SK-N-SH treated with all-trans-retinoic acid at 6 μM for 48 hours (cell line): ENCODE measurements around the gene P2RX5.

Experiments used
- ATAC-seq: fragments of 200-7000 bp; cut with Tn5 transposase; 3 replicates; pipeline ENCODE4 v1.9.1; 2020; ENCODE audit warnings: mild to moderate bottlenecking, moderate library complexity
- ARNTL ChIP-seq: fragments of 450-650 bp; formaldehyde crosslinking; IDR thresholded peaks from 2 replicates; pipeline ENCODE4 v1.5.0; 2020; ENCODE audit warnings: low read depth, mild to moderate bottlenecking, moderate library complexity, borderline replicate concordance
- BACH2 ChIP-seq: fragments of 250-450 bp; sonication (Bioruptor Pico); IDR thresholded peaks from 2 replicates; pipeline ENCODE4 v1.9.0; 2021; ENCODE audit warnings: mild to moderate bottlenecking, borderline replicate concordance
- CSDC2 ChIP-seq: fragments of 250-450 bp; sonication (Bioruptor Pico); IDR thresholded peaks from 2 replicates; pipeline ENCODE4 v1.5.0; 2020; ENCODE audit warnings: mild to moderate bottlenecking, moderate library complexity
- ESRRG ChIP-seq: fragments of 250-450 bp; sonication (Bioruptor Pico); IDR thresholded peaks from 2 replicates; pipeline ENCODE4 v1.6.1; 2021; ENCODE audit warnings: mild to moderate bottlenecking
- GLIS3 ChIP-seq: fragments of 250-450 bp; sonication (Bioruptor Pico); IDR thresholded peaks from 2 replicates; pipeline ENCODE4 v1.5.0; 2020; ENCODE audit warnings: mild to moderate bottlenecking, moderate library complexity
- POU6F1 ChIP-seq: fragments of 250-450 bp; sonication (Bioruptor Pico); IDR thresholded peaks from 2 replicates; pipeline ENCODE4 v1.8.0; 2021; ENCODE audit warnings: low read depth, mild to moderate bottlenecking, moderate library complexity, borderline replicate concordance
- PPARA ChIP-seq: fragments of 250-450 bp; sonication (Bioruptor Pico); IDR thresholded peaks from 2 replicates; pipeline ENCODE4 v1.5.0; 2020; ENCODE audit warnings: mild to moderate bottlenecking, borderline replicate concordance
- RARB ChIP-seq: fragments of 250-450 bp; sonication (Bioruptor Pico); IDR thresholded peaks from 2 replicates; pipeline ENCODE4 v1.8.0; 2021; ENCODE audit warnings: mild to moderate bottlenecking, moderate library complexity
- SNAI2 ChIP-seq: fragments of 250-450 bp; sonication (Bioruptor Pico); IDR thresholded peaks from 2 replicates; pipeline ENCODE4 v1.5.0; 2020; ENCODE audit warnings: mild to moderate bottlenecking, moderate library complexity
- TCF4 ChIP-seq: fragments of 250-450 bp; sonication (Bioruptor Pico); IDR thresholded peaks from 2 replicates; pipeline ENCODE4 v1.8.0; 2021; ENCODE audit warnings: mild to moderate bottlenecking, moderate library complexity, borderline replicate concordance
- TOX ChIP-seq: fragments of 250-450 bp; sonication (Bioruptor Pico); IDR thresholded peaks from 2 replicates; pipeline ENCODE4 v1.8.0; 2021; ENCODE audit warnings: mild to moderate bottlenecking, moderate library complexity, borderline replicate concordance
- ZFP3 ChIP-seq: fragments of 250-450 bp; sonication (Bioruptor Pico); IDR thresholded peaks from 2 replicates; pipeline ENCODE4 v1.5.0; 2020; ENCODE audit warnings: mild to moderate bottlenecking, moderate library complexity
- ZNF565 ChIP-seq: fragments of 450-650 bp; formaldehyde crosslinking; conservative IDR thresholded peaks from 2 replicates; pipeline ENCODE4 v1.5.0; 2020; ENCODE audit warnings: low read depth, mild to moderate bottlenecking, moderate library complexity
- ZNF70 ChIP-seq: fragments of 450-650 bp; formaldehyde crosslinking; IDR thresholded peaks from 2 replicates; pipeline ENCODE4 v1.5.0; 2020; ENCODE audit warnings: mild to moderate bottlenecking, moderate library complexity
- ZNF8 ChIP-seq: fragments of 450-650 bp; formaldehyde crosslinking; IDR thresholded peaks from 2 replicates; pipeline ENCODE4 v1.5.0; 2020; ENCODE audit warnings: mild to moderate bottlenecking, moderate library complexity
- TF ChIP-seq, protein P1 (sequence below): fragments of 250-450 bp; sonication (Bioruptor Pico); IDR thresholded peaks from 2 replicates; pipeline ENCODE4 v1.5.0; 2020; ENCODE audit warnings: mild to moderate bottlenecking, moderate library complexity
- TF ChIP-seq, protein P2 (sequence below): fragments of 250-450 bp; sonication (Bioruptor Pico); IDR thresholded peaks from 2 replicates; pipeline ENCODE4 v1.8.0; 2020; ENCODE audit warnings: mild to moderate bottlenecking, moderate library complexity, borderline replicate concordance
- TF ChIP-seq, protein P3 (sequence below): fragments of 250-450 bp; sonication (Bioruptor Pico); IDR thresholded peaks from 2 replicates; pipeline ENCODE4 v1.5.1; 2021; ENCODE audit warnings: mild to moderate bottlenecking, moderate library complexity

The P2RX5 gene

GRCh38 chr17:3681057-3681456 is 14.9 kb downstream of the P2RX5 start (continued):
- TF ChIP-seq, protein P1, sequence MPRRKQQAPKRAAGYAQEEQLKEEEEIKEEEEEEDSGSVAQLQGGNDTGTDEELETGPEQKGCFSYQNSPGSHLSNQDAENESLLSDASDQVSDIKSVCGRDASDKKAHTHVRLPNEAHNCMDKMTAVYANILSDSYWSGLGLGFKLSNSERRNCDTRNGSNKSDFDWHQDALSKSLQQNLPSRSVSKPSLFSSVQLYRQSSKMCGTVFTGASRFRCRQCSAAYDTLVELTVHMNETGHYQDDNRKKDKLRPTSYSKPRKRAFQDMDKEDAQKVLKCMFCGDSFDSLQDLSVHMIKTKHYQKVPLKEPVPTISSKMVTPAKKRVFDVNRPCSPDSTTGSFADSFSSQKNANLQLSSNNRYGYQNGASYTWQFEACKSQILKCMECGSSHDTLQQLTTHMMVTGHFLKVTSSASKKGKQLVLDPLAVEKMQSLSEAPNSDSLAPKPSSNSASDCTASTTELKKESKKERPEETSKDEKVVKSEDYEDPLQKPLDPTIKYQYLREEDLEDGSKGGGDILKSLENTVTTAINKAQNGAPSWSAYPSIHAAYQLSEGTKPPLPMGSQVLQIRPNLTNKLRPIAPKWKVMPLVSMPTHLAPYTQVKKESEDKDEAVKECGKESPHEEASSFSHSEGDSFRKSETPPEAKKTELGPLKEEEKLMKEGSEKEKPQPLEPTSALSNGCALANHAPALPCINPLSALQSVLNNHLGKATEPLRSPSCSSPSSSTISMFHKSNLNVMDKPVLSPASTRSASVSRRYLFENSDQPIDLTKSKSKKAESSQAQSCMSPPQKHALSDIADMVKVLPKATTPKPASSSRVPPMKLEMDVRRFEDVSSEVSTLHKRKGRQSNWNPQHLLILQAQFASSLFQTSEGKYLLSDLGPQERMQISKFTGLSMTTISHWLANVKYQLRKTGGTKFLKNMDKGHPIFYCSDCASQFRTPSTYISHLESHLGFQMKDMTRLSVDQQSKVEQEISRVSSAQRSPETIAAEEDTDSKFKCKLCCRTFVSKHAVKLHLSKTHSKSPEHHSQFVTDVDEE (CRISPR knock-in tag) = no peak
- TF ChIP-seq BACH2 (no peak), ESRRG (no peak)

GRCh38 chr17:3679531-3680126 is 16.3 kb downstream of the P2RX5 start:
- TF ChIP-seq BACH2 = no peak
- no peak for TF ChIP-seq CSDC2 (CRISPR knock-in tag)
- no peak for TF ChIP-seq GLIS3 (CRISPR knock-in tag)
- TF ChIP-seq, protein P2, sequence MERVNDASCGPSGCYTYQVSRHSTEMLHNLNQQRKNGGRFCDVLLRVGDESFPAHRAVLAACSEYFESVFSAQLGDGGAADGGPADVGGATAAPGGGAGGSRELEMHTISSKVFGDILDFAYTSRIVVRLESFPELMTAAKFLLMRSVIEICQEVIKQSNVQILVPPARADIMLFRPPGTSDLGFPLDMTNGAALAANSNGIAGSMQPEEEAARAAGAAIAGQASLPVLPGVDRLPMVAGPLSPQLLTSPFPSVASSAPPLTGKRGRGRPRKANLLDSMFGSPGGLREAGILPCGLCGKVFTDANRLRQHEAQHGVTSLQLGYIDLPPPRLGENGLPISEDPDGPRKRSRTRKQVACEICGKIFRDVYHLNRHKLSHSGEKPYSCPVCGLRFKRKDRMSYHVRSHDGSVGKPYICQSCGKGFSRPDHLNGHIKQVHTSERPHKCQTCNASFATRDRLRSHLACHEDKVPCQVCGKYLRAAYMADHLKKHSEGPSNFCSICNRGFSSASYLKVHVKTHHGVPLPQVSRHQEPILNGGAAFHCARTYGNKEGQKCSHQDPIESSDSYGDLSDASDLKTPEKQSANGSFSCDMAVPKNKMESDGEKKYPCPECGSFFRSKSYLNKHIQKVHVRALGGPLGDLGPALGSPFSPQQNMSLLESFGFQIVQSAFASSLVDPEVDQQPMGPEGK (CRISPR knock-in tag) = no peak
- no peak for TF ChIP-seq ZNF565
- TF ChIP-seq, protein P3, sequence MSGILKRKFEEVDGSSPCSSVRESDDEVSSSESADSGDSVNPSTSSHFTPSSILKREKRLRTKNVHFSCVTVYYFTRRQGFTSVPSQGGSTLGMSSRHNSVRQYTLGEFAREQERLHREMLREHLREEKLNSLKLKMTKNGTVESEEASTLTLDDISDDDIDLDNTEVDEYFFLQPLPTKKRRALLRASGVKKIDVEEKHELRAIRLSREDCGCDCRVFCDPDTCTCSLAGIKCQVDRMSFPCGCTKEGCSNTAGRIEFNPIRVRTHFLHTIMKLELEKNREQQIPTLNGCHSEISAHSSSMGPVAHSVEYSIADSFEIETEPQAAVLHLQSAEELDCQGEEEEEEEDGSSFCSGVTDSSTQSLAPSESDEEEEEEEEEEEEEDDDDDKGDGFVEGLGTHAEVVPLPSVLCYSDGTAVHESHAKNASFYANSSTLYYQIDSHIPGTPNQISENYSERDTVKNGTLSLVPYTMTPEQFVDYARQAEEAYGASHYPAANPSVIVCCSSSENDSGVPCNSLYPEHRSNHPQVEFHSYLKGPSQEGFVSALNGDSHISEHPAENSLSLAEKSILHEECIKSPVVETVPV (CRISPR knock-in tag) = no peak
- TF ChIP-seq TCF4 (CRISPR knock-in tag) = no peak
- TF ChIP-seq, protein P1 (CRISPR knock-in tag) = no peak
- TF ChIP-seq RARB = no peak
- TF ChIP-seq PPARA (CRISPR knock-in tag) = no peak
- TF ChIP-seq TOX = no peak
- no peak for TF ChIP-seq ZNF8 (CRISPR knock-in tag)
- TF ChIP-seq SNAI2 (CRISPR knock-in tag) = no peak
- no peak for TF ChIP-seq ZNF70 (CRISPR knock-in tag)
- TF ChIP-seq, all 23 proteins: peak for 0
- ATAC-seq = no peak

GRCh38 chr17:3678821-3679530 is 17.0 kb downstream of the P2RX5 start:
- no peak for ATAC-seq
- TF ChIP-seq ZNF565 (no peak), SNAI2 (CRISPR knock-in tag) (no peak), ZFP3 (no peak), ARNTL (CRISPR knock-in tag) (no peak), TCF4 (CRISPR knock-in tag) (no peak), POU6F1 (CRISPR knock-in tag) (no peak), ZNF70 (CRISPR knock-in tag) (no peak), TOX (no peak), RARB (no peak)
- TF ChIP-seq, protein P3 (CRISPR knock-in tag) = no peak
- TF ChIP-seq, protein P2 (CRISPR knock-in tag) = no peak
